K562 (cell line): ENCODE measurements around the gene NPR3. TPM values are rescaled to one million over a fixed set of nuclear protein-coding genes. Genes with fewer than 3 reads are reported as not detected.

Experiments
- ATAC-seq: fragments of 200-7000 bp; cut with Tn5 transposase; 3 replicates; pipeline ENCODE4 v1.9.1; 2020; ENCODE audit warnings: moderate library complexity
- BruUV-seq: library from RNA; stranded (reverse); fragments of 400-500 nt; replicated peaks from 2 replicates; lab custom pipeline; 2021; lab: Mats Ljungman, UMichigan
- CTCF ChIA-PET: fragments of 300-600 bp; formaldehyde crosslinking; extraction: SDS; loops from one replicate; lab custom pipeline; 2021; ENCODE audit warnings: low intra/inter-chr PET ratio; lab: Yijun Ruan, JAX
- POLR2A ChIA-PET: fragments of 300-600, 350-650 bp; sonication (Branson Sonifier 250); formaldehyde crosslinking; extraction: SDS; loops from one replicate; lab custom pipeline; 2021; ENCODE audit warnings: antibody characterized with exemption, inconsistent platforms; lab: Yijun Ruan, JAX
- DNase-seq, 4 experiments: peaks; one replicate each; pipeline versions ENCODE4 v3.0.0 to v3.0.0-alpha.2; 2011 to 2018; ENCODE audit warnings: low spot score in 3 of 4, mixed read lengths in 3 of 4; ENCODE audit errors: extremely low read depth in 1 of 4
- FAIRE-seq: peaks from 2 replicates; lab custom pipeline; 2011; peaks lifted over from hg19 to GRCh38; lab: Jason Lieb, UNC
- H2AFZ ChIP-seq: 2 replicates; pipeline ENCODE4 v1.6.0; 2011; ENCODE audit warnings: low read depth, low read length, control low read depth, inconsistent platforms
- H3K27ac ChIP-seq: fragments of 200-600 bp; 3 replicates; pipeline ENCODE4 v1.8.0; 2011; ENCODE audit warnings: low read depth, mild to moderate bottlenecking, control low read depth, inconsistent platforms, low read length, moderate library complexity, mixed read lengths; ENCODE audit errors: extremely low read depth
- H3K27me3 ChIP-seq, 2 experiments: fragments of 300-600 bp in 1 of 2; 2 replicates in 1 of 2; 3 replicates in 1 of 2; pipeline versions ENCODE4 v1.6.0 to v1.8.0; 2011; ENCODE audit warnings: inconsistent platforms in 2 of 2, low read length in 2 of 2, mild to moderate bottlenecking in 1 of 2, mixed read lengths in 1 of 2, moderate library complexity in 1 of 2; ENCODE audit not compliant: control insufficient read depth in 2 of 2, insufficient read depth in 2 of 2
- H3K36me3 ChIP-seq: fragments of 300-600 bp; 3 replicates; pipeline ENCODE4 v1.8.0; 2011; ENCODE audit warnings: mild to moderate bottlenecking, low read length, inconsistent platforms; ENCODE audit not compliant: control insufficient read depth, insufficient read depth
- H3K4me1 ChIP-seq, 2 experiments: fragments of 200-600 bp in 1 of 2; replicated peaks in 1 of 2; 2 replicates in 1 of 2; 3 replicates in 1 of 2; pipeline versions ENCODE4 v1.5.1 to v1.8.0; 2011; ENCODE audit warnings: inconsistent platforms in 2 of 2, low read length in 2 of 2, mild to moderate bottlenecking in 1 of 2, mixed read lengths in 1 of 2, moderate library complexity in 1 of 2; ENCODE audit not compliant: control insufficient read depth in 2 of 2, insufficient read depth in 2 of 2
- H3K4me2 ChIP-seq: 2 replicates; pipeline ENCODE4 v1.6.1; 2011; ENCODE audit warnings: low read length, control low read depth, inconsistent platforms, mixed read lengths; ENCODE audit not compliant: insufficient read depth
- H3K4me3 ChIP-seq: fragments of 200-600 bp; sonication (generic), shearing (Covaris generic); 2 replicates; pipeline ENCODE4 v1.5.1; 2016; ENCODE audit warnings: control low read depth, inconsistent platforms
- H3K79me2 ChIP-seq: fragments of 200-600 bp; 3 replicates; pipeline ENCODE4 v1.8.0; 2011; ENCODE audit warnings: low read length, inconsistent platforms; ENCODE audit not compliant: control insufficient read depth, insufficient read depth
- H3K9ac ChIP-seq, 2 experiments: 2 replicates each; pipeline versions ENCODE4 v1.6.0 to v1.6.1; 2011; ENCODE audit warnings: low read depth in 2 of 2, low read length in 2 of 2, control low read depth in 1 of 2, inconsistent platforms in 1 of 2, mild to moderate bottlenecking in 1 of 2, mixed read lengths in 1 of 2; ENCODE audit not compliant: insufficient read depth in 1 of 2
- H3K9me1 ChIP-seq: one replicate; pipeline ENCODE4 v1.6.0; 2011; ENCODE audit warnings: inconsistent platforms, mild to moderate bottlenecking, low read length, moderate library complexity; ENCODE audit not compliant: control insufficient read depth, insufficient read depth
- H3K9me3 ChIP-seq: replicated peaks from 2 replicates; pipeline ENCODE4 v1.5.1; 2011; ENCODE audit warnings: low read depth, low read length, inconsistent platforms; ENCODE audit not compliant: control insufficient read depth, insufficient read depth
- H4K20me1 ChIP-seq: replicated peaks from 2 replicates; pipeline ENCODE4 v1.6.1; 2011; ENCODE audit warnings: low read length, inconsistent platforms, mixed read lengths; ENCODE audit not compliant: control insufficient read depth, insufficient read depth
- E2F8 ChIP-seq: fragments of 450-650 bp; IDR thresholded peaks from 2 replicates; pipeline ENCODE4 v1.7.1; 2018; ENCODE audit warnings: mild to moderate bottlenecking, low read depth; ENCODE audit not compliant: partially characterized antibody
- HMGN3 ChIP-seq: IDR thresholded peaks from 2 replicates; pipeline ENCODE4 v1.6.1; 2011; ENCODE audit warnings: borderline replicate concordance, low read depth, mild to moderate bottlenecking, mixed read lengths, low read length; ENCODE audit not compliant: insufficient read length; ENCODE audit errors: extremely low read depth
- MEF2D ChIP-seq: conservative IDR thresholded peaks from 2 replicates; pipeline ENCODE4 v1.6.1; 2016; ENCODE audit warnings: low read depth, missing genetic modification characterization, missing compliant biosample characterization
- PBX2 ChIP-seq, 2 experiments: IDR thresholded peaks in 1 of 2; conservative IDR thresholded peaks in 1 of 2; 2 replicates each; pipeline ENCODE4 v1.6.1; 2016; ENCODE audit warnings: low read depth in 2 of 2, mild to moderate bottlenecking in 1 of 2, missing compliant biosample characterization in 1 of 2, missing genetic modification characterization in 1 of 2, moderate library complexity in 1 of 2
- PML ChIP-seq: IDR thresholded peaks from 2 replicates; pipeline ENCODE4 v1.6.1; 2012; ENCODE audit warnings: low read length, inconsistent platforms
- SMARCC2 ChIP-seq: fragments of 450-650 bp; IDR thresholded peaks from 2 replicates; pipeline ENCODE4 v1.6.1; 2017; ENCODE audit warnings: antibody characterized with exemption, moderate library complexity, mild to moderate bottlenecking, low read depth
- TFAM ChIP-seq: fragments of 250-450 bp; sonication (Bioruptor Pico); conservative IDR thresholded peaks from 2 replicates; pipeline ENCODE4 v1.5.0; 2021; ENCODE audit warnings: mild to moderate bottlenecking, moderate library complexity
- whole genome bisulfite sequencing: fragments of 100-300 bp; shearing (Covaris generic); methylation state at CpG from one replicate; pipeline ENCODE4 v1.1.6; 2016; ENCODE audit warnings: low coverage, mixed read lengths; ENCODE audit not compliant: insufficient coverage; ENCODE audit errors: missing lambda C conversion rate; 5-methylcytosine and 5-hydroxymethylcytosine counted together
- in situ Hi-C: fragments of 300-500 bp; cut with MboI; formaldehyde crosslinking; loops from 4 replicates; pipeline ENCODE4 v1.15.0; 2018; ENCODE audit warnings: inconsistent platforms, mixed read lengths
- intact Hi-C: fragments of 100-400 bp; cut with micrococcal nuclease; formaldehyde crosslinking; loops from 2 replicates; pipeline ENCODE4 v1.14.2; 2022
- polyA plus RNA-seq, 8 experiments: library from polyadenylated mRNA; depleted of rRNA in 4 of 8; stranded (reverse) in 5 of 8; unstranded in 3 of 8; fragments of >200 nt; fragmentation: Nextera tagmentation in 2 of 8; fragmentation: Illumina TruSeq in 1 of 8; extraction: Ambion mirVana in 2 of 8; extraction: Trizol in 1 of 8; gene quantifications; 2 replicates each; pipeline versions ENCODE4 v1.2.1 to v1.2.3, GENCODE V29; 2011 to 2014; ENCODE audit warnings: inconsistent platforms in 1 of 8, missing spikeins in 1 of 8
- total RNA-seq, 7 experiments: library from RNA; depleted of rRNA in 6 of 7; stranded (reverse); fragments of >200 nt in 6 of 7; fragmentation: Illumina TruSeq in 2 of 7; extraction: Trizol in 2 of 7; gene quantifications; 2 replicates each; pipeline versions ENCODE4 v1.2.1 to v1.2.3, GENCODE V29; 2011 to 2021; ENCODE audit warnings: low replicate concordance in 1 of 7
- TF ChIP-seq, protein P1 (sequence below): fragments of 450-650 bp; IDR thresholded peaks from 2 replicates; pipeline ENCODE4 v1.6.1; 2016; ENCODE audit warnings: low read depth

The NPR3 gene
- total and polyA plus RNA-seq, 9 of the 15 experiments (the other 6 are each of a cell fraction or from before 2014, with no cell fraction given) = 0.01 to 0.11 (median 0.04) TPM; not detected in 2

DNA sequence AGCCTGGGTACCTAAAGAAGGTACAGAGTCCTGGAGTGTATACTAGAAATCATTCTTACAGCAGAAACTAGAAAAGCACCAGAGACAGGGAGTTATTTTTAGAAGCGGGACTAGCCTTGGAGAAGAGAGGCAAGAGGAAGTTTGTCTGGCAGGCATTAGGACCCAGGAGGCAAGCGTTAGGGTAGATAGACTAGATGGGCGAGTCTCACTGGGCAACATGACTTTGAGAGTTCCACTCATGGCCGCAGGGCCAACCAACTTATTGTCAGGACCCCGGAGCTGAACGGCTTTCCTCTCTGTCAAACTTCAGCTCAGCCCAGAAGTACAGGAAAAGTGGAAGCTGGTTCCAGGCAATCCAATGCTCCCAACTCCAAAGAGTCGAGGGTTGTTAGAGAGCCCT is 34.1 kb upstream of the NPR3 start:
- Histone ChIP-seq H3K4me2 (no peak overlapping the region), H4K20me1 (no peaks in the 10 kb centered on the region), H3K79me2 (no peaks in the 10 kb centered on the region), H2AFZ (no peak overlapping the region), H3K9ac (no peak overlapping the region), H3K36me3 (no peaks in the 10 kb centered on the region), H3K27ac (no peak overlapping the region), H3K9me3 (no peaks in the 10 kb centered on the region), H3K4me3 (no peak overlapping the region), H3K27me3 (no peaks in the 10 kb centered on the region), H3K4me1 (no peaks in the 10 kb centered on the region), H3K9me1 (no peaks in the 10 kb centered on the region)
- POLR2A ChIA-PET = no interaction called here
- WGBS = 0% methylated on average over 7 of the region's 7 CpGs
- FAIRE-seq (no peak), ATAC-seq (no peak), DNase-seq (no peak)
- CTCF ChIA-PET = no interaction called here
- intact Hi-C loops = no loop called here
- in situ Hi-C loops = no loop called here
- no TSS peak for BruUV-seq
- TF ChIP-seq PBX2 (CRISPR knock-in tag; IDR thresholded peaks at IDR 0.05; ENCODE audit: low read depth) (no peak), PBX2 (tag; conservative IDR thresholded peaks at IDR 0.05; ENCODE audit: low read depth) (no peak), HMGN3 (no peak), SMARCC2 (no peak), MEF2D (no peak), PML (no peak), TFAM (no peak), E2F8 (no peak)
- TF ChIP-seq, protein P1, sequence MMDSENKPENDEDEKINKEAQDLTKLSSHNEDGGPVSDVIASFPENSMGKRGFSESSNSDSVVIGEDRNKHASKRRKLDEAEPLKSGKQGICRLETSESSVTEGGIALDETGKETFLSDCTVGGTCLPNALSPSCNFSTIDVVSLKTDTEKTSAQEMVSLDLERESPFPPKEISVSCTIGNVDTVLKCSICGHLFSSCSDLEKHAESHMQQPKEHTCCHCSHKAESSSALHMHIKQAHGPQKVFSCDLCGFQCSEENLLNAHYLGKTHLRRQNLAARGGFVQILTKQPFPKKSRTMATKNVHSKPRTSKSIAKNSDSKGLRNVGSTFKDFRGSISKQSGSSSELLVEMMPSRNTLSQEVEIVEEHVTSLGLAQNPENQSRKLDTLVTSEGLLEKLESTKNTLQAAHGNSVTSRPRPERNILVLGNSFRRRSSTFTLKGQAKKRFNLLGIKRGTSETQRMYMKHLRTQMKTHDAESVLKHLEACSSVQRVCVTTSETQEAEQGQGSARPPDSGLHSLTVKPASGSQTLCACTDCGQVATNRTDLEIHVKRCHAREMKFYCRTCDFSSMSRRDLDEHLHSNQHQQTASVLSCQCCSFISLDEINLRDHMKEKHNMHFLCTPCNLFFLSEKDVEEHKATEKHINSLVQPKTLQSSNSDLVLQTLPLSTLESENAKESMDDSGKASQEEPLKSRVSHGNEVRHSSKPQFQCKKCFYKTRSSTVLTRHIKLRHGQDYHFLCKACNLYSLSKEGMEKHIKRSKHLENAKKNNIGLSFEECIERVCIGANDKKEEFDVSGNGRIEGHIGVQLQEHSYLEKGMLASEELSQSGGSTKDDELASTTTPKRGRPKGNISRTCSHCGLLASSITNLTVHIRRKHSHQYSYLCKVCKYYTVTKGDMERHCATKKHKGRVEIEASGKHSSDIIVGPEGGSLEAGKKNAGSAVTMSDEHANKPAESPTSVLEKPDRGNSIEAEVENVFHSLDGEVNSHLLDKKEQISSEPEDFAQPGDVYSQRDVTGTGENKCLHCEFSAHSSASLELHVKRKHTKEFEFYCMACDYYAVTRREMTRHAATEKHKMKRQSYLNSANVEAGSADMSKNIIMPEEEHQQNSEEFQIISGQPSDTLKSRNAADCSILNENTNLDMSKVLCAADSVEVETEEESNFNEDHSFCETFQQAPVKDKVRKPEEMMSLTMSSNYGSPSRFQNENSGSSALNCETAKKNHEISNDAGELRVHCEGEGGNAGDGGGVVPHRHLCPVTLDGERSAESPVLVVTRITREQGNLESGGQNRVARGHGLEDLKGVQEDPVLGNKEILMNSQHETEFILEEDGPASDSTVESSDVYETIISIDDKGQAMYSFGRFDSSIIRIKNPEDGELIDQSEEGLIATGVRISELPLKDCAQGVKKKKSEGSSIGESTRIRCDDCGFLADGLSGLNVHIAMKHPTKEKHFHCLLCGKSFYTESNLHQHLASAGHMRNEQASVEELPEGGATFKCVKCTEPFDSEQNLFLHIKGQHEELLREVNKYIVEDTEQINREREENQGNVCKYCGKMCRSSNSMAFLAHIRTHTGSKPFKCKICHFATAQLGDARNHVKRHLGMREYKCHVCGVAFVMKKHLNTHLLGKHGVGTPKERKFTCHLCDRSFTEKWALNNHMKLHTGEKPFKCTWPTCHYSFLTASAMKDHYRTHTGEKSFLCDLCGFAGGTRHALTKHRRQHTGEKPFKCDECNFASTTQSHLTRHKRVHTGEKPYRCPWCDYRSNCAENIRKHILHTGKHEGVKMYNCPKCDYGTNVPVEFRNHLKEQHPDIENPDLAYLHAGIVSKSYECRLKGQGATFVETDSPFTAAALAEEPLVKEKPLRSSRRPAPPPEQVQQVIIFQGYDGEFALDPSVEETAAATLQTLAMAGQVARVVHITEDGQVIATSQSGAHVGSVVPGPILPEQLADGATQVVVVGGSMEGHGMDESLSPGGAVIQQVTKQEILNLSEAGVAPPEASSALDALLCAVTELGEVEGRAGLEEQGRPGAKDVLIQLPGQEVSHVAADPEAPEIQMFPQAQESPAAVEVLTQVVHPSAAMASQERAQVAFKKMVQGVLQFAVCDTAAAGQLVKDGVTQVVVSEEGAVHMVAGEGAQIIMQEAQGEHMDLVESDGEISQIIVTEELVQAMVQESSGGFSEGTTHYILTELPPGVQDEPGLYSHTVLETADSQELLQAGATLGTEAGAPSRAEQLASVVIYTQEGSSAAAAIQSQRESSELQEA = no peak
